CD4-positive, alpha-beta T cell (primary cell): Measurements from ENCODE around the gene FAM124A. TPM values are rescaled to one million over a fixed set of nuclear protein-coding genes. Genes with fewer than 3 reads are reported as not detected.

Source experiments
- ATAC-seq: fragments of 200-7000 bp; cut with Tn5 transposase; one replicate; pipeline ENCODE4 v1.10.0; 2022; ENCODE audit warnings: mild to moderate bottlenecking; ENCODE audit not compliant: poor library complexity
- CTCF ChIA-PET: fragments of 350-600 bp; sonication (Branson Sonifier 250); formaldehyde crosslinking; loops from one replicate; lab custom pipeline; 2021; ENCODE audit warnings: antibody characterized with exemption, inconsistent platforms; lab: Charles Lee
- POLR2A ChIA-PET: fragments of 350-600 bp; sonication (Branson Sonifier 250); formaldehyde crosslinking; loops from one replicate; lab custom pipeline; 2021; ENCODE audit warnings: antibody characterized with exemption, inconsistent platforms; lab: Charles Lee
- DNase-seq, 14 experiments: peaks; one replicate each; pipeline ENCODE4 v3.0.0-alpha.2; 2013 to 2020; ENCODE audit warnings: mixed read lengths in 2 of 14
- H3K27ac ChIP-seq, 2 donors: one replicate each; pipeline versions ENCODE4 v1.5.1 to v1.7.0; 2013; ENCODE audit warnings: low read length in 2 of 2, low read depth in 1 of 2, mild to moderate bottlenecking in 1 of 2
- H3K27me3 ChIP-seq, 2 experiments: 1 replicate in 1 of 2; 2 replicates in 1 of 2; pipeline versions ENCODE4 v1.6.1 to v1.7.0; 2013; ENCODE audit warnings: low read length in 2 of 2, control low read depth in 1 of 2, mild to moderate bottlenecking in 1 of 2, moderate library complexity in 1 of 2; ENCODE audit not compliant: insufficient read depth in 2 of 2, control insufficient read depth in 1 of 2
- H3K36me3 ChIP-seq: one replicate; pipeline ENCODE4 v1.6.1; 2013; ENCODE audit warnings: low read length, control low read depth; ENCODE audit not compliant: insufficient read depth
- H3K4me1 ChIP-seq: one replicate; pipeline ENCODE4 v1.6.1; 2013; ENCODE audit warnings: low read length, control low read depth; ENCODE audit not compliant: insufficient read depth
- H3K4me3 ChIP-seq: one replicate; pipeline ENCODE4 v1.5.1; 2013; ENCODE audit warnings: mild to moderate bottlenecking, low read length, moderate library complexity
- H3K9me3 ChIP-seq, 2 experiments: 1 replicate in 1 of 2; 2 replicates in 1 of 2; pipeline versions ENCODE4 v1.6.1 to v1.7.0; 2013; ENCODE audit warnings: low read length in 2 of 2, mild to moderate bottlenecking in 2 of 2, control low read depth in 1 of 2, moderate library complexity in 1 of 2; ENCODE audit not compliant: control insufficient read depth in 1 of 2, insufficient read depth in 1 of 2
- H3K27ac Mint-ChIP-seq: one replicate; pipeline ENCODE4 v1.8.0; 2020; ENCODE audit warnings: mixed read lengths
- H3K27me3 Mint-ChIP-seq: one replicate; pipeline ENCODE4 v1.8.0; 2021; ENCODE audit warnings: mixed read lengths
- H3K36me3 Mint-ChIP-seq: one replicate; pipeline ENCODE4 v1.8.0; 2021; ENCODE audit warnings: low read depth, mixed read lengths
- H3K4me1 Mint-ChIP-seq: one replicate; pipeline ENCODE4 v1.8.0; 2021; ENCODE audit warnings: low read depth, mixed read lengths
- H3K4me3 Mint-ChIP-seq: one replicate; pipeline ENCODE4 v1.8.0; 2020; ENCODE audit warnings: mild to moderate bottlenecking, mixed read lengths
- H3K9me3 Mint-ChIP-seq: one replicate; pipeline ENCODE4 v1.8.0; 2020; ENCODE audit warnings: mixed read lengths
- intact Hi-C, 2 experiments: fragments of 100-400 bp; cut with DNase I in 1 of 2; cut with micrococcal nuclease in 1 of 2; formaldehyde crosslinking; loops; one replicate each; pipeline versions ENCODE4 v1.15.1 to v1.9.0; 2023 to 2025; cut with DNase I, micrococcal nuclease
- total RNA-seq, 174 experiments: library from RNA in 2 of 174; stranded (reverse) in 2 of 174; gene quantifications; one replicate each; pipeline ENCODE4 v1.2.3 and lab custom pipeline; 2021 to 2026
- TF ChIP-seq, protein P1 (sequence below): fragments of 200-600 bp; IDR thresholded peaks from one replicate; pipeline ENCODE4 v1.8.0; 2022; ENCODE audit warnings: antibody characterized with exemption, mild to moderate bottlenecking

FAM124A gene
- total RNA-seq, 2 experiments from 2014 or later = not detected

DNA sequence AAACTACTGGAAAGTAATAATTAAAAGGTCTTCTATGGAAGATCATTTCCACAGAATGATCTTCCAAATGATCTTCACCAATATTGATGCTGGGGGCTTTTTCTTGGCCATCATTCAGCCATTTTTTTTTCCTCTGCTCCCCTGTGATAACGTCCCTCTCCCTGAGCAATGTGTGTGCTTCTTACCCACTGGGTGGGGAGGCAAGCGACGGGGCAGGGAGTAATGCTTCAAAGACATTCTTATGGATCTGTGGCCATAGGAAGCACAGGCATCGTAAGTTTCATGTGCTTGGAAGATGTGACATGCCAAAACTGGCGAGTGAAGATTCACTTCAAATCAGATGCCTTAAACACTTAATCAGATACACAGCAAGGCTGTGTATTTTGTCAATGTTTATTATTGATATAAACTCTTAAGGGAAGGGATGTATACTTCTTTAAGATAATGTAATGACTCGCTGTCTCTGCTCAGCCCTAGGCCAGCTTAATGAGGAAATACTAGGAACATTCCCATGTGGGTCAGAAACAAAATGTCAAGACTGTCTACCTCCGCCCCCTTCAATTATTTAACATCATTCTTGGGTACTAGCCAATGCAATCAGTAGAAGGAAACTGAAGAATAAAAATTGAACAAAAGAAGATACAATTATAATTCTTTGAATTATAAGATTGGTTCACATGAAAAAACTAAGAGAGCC, 83.2 kb downstream of the FAM124A start:
- no peaks in the 10 kb centered on the region for H3K27me3 ChIP-seq
- H3K4me1 ChIP-seq = no peaks in the 10 kb centered on the region
- CTCF ChIA-PET = interaction anchor here (1.2 kb wide), 1 partner anchor 19 kb away, joined by 3 read pairs; no protein-coding TSS in a partner anchor
- intact Hi-C loops = no loop called here
- no peak overlapping the region for H3K27ac ChIP-seq
- TF ChIP-seq, protein P1, sequence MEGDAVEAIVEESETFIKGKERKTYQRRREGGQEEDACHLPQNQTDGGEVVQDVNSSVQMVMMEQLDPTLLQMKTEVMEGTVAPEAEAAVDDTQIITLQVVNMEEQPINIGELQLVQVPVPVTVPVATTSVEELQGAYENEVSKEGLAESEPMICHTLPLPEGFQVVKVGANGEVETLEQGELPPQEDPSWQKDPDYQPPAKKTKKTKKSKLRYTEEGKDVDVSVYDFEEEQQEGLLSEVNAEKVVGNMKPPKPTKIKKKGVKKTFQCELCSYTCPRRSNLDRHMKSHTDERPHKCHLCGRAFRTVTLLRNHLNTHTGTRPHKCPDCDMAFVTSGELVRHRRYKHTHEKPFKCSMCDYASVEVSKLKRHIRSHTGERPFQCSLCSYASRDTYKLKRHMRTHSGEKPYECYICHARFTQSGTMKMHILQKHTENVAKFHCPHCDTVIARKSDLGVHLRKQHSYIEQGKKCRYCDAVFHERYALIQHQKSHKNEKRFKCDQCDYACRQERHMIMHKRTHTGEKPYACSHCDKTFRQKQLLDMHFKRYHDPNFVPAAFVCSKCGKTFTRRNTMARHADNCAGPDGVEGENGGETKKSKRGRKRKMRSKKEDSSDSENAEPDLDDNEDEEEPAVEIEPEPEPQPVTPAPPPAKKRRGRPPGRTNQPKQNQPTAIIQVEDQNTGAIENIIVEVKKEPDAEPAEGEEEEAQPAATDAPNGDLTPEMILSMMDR = no peak
- ATAC-seq (no peak), DNase-seq (no peak)
- no peak overlapping the region for H3K4me3 Mint-ChIP-seq
- no peaks in the 10 kb centered on the region for H3K9me3 ChIP-seq
- POLR2A ChIA-PET = no interaction called here
- H3K36me3 ChIP-seq = no peaks in the 10 kb centered on the region
- no peak overlapping the region for H3K4me3 ChIP-seq
- H3K4me1 Mint-ChIP-seq = no peaks in the 10 kb centered on the region
- no peak overlapping the region for H3K27ac Mint-ChIP-seq
- H3K9me3 Mint-ChIP-seq = no peaks in the 10 kb centered on the region
- peaks cover 6% of the 10 kb centered on the region for H3K27me3 Mint-ChIP-seq
- H3K36me3 Mint-ChIP-seq = no peaks in the 10 kb centered on the region

GRCh38 chr13:51308781-51309180, 86.6 kb downstream of the FAM124A start:
- no peak overlapping the region for H3K4me3 Mint-ChIP-seq
- intact Hi-C loops = no loop called here
- no peaks in the 10 kb centered on the region for H3K9me3 Mint-ChIP-seq
- TF ChIP-seq, protein P1 = no peak
- no peak overlapping the region for H3K27ac ChIP-seq
- no peaks in the 10 kb centered on the region for H3K9me3 ChIP-seq
- H3K27me3 Mint-ChIP-seq = no peaks in the 10 kb centered on the region
- H3K36me3 ChIP-seq = no peaks in the 10 kb centered on the region
- no peaks in the 10 kb centered on the region for H3K4me1 Mint-ChIP-seq
- CTCF ChIA-PET = no interaction called here
- H3K27ac Mint-ChIP-seq = no peak overlapping the region
- peaks cover 0 to 7% of the 10 kb centered on the region in 2 experiments for H3K27me3 ChIP-seq
- POLR2A ChIA-PET = no interaction called here
- H3K4me3 ChIP-seq = no peak overlapping the region
- H3K4me1 ChIP-seq = no peaks in the 10 kb centered on the region
- DNase-seq (no peak), ATAC-seq (no peak)
- no peaks in the 10 kb centered on the region for H3K36me3 Mint-ChIP-seq

- POLR2A ChIA-PET = interaction anchor here (0.8 kb wide), 1 partner anchor 25 kb away, joined by 3 read pairs; no protein-coding TSS in a partner anchor
Measured at GRCh38 chr13:51311231-51311630, 89.0 kb downstream of the FAM124A start.

More at GRCh38 chr13:51311231-51311630, 89.0 kb downstream of the FAM124A start:
- H3K4me3 Mint-ChIP-seq = no peak overlapping the region
- H3K36me3 ChIP-seq = no peaks in the 10 kb centered on the region
- no peak overlapping the region for H3K27ac ChIP-seq
- ATAC-seq = no peak
- H3K9me3 ChIP-seq = no peaks in the 10 kb centered on the region
- DNase-seq = no peak
- no peak overlapping the region for H3K27ac Mint-ChIP-seq
- H3K9me3 Mint-ChIP-seq = no peaks in the 10 kb centered on the region
- no peaks in the 10 kb centered on the region for H3K27me3 Mint-ChIP-seq
- intact Hi-C loops = no loop called here
- H3K4me1 Mint-ChIP-seq = no peaks in the 10 kb centered on the region
- CTCF ChIA-PET = no interaction called here
- TF ChIP-seq, protein P1 = no peak
- H3K36me3 Mint-ChIP-seq = no peaks in the 10 kb centered on the region
- no peaks in the 10 kb centered on the region for H3K4me1 ChIP-seq
- H3K4me3 ChIP-seq = no peak overlapping the region
- H3K27me3 ChIP-seq = peaks cover 0 to 7% of the 10 kb centered on the region in 2 experiments
